GM19238 (cell line): Measurements from ENCODE around the gene DUSP9.
"Not testable (repeated sequence)": the region's sequence is repeated elsewhere in the genome, so short reads cannot be mapped to it uniquely, and the experiment has no call there.

Source experiments
- DNase-seq: peaks from one replicate; pipeline ENCODE4 v3.0.0; 2011; ENCODE audit warnings: low spot score; ENCODE audit not compliant: insufficient read length

DUSP9 gene

GRCh38 chrX:153670748-153671588 is 24.0 kb downstream of the DUSP9 start:
- DNase-seq, result no peak

GRCh38 chrX:153671589-153672530 is 24.9 kb downstream of the DUSP9 start:
- no peak for DNase-seq

GRCh38 chrX:153672531-153673427 is 25.8 kb downstream of the DUSP9 start:
- DNase-seq, result no peak

GRCh38 chrX:153673428-153674218 is 26.6 kb downstream of the DUSP9 start, which contains the start of gene PNCK:
TSS of gene PNCK (minus strand) at chrX:153673813. CDS start at chrX:153673076, 737 bp downstream.
- DNase-seq, result no peak

GRCh38 chrX:153674219-153674851 is 27.3 kb downstream of the DUSP9 start:
- no peak for DNase-seq

- no peak for DNase-seq
Measured at GRCh38 chrX:153681175-153681574, 34.2 kb downstream of the DUSP9 start.

- DNase-seq, result not testable (repeated sequence)
Measured at GRCh38 chrX:153683486-153683885, 36.5 kb downstream of the DUSP9 start.

- DNase-seq, result no peak
Measured at GRCh38 chrX:153684467-153685155, 37.6 kb downstream of the DUSP9 start.

- no peak for DNase-seq
Measured at GRCh38 chrX:153685156-153685536, 38.1 kb downstream of the DUSP9 start.

GRCh38 chrX:153685751-153686696 is 39.0 kb downstream of the DUSP9 start:
- no peak for DNase-seq

GRCh38 chrX:153686711-153687110 is 39.7 kb downstream of the DUSP9 start:
- no peak for DNase-seq

- DNase-seq, result no peak
Measured at GRCh38 chrX:153687121-153688039, 40.4 kb downstream of the DUSP9 start, which contains the start of gene SLC6A8. TSS of gene SLC6A8 (plus strand) at chrX:153687926. CDS start at chrX:153688575, 649 bp downstream.

GRCh38 chrX:153688071-153688470 is 41.1 kb downstream of the DUSP9 start:
- DNase-seq, result no peak

GRCh38 chrX:153688506-153688905 is 41.5 kb downstream of the DUSP9 start:
- no peak for DNase-seq

GRCh38 chrX:153688911-153689590 is 42.0 kb downstream of the DUSP9 start:
- no peak for DNase-seq
